Pancreas (tissue), 10 donors: Measurements from ENCODE around the gene HOXC9. TPM values are rescaled to one million over a fixed set of nuclear protein-coding genes. Genes with fewer than 3 reads are reported as not detected.

Source experiments
- ATAC-seq, 4 donors: fragments of 200-7000 bp; cut with Tn5 transposase; one replicate each; pipeline versions ENCODE4 v1.8.0 to v1.9.1; 2020; ENCODE audit warnings: mild to moderate bottlenecking in 4 of 4, moderate library complexity in 4 of 4
- DNase-seq, 6 donors: peaks; one replicate each; pipeline ENCODE4 v3.0.0-alpha.2; 2020
- FAIRE-seq: peaks from 2 replicates; lab custom pipeline; 2012; peaks lifted over from hg19 to GRCh38; lab: Jason Lieb, UNC
- H3K27ac ChIP-seq, 4 donors: fragments of 200-600 bp; sonication (generic); 1 replicate in 3 of 4; 2 replicates in 1 of 4; pipeline versions ENCODE4 v1.5.0 to v1.8.0; 2020
- H3K27me3 ChIP-seq, 4 donors: fragments of 200-600 bp; one replicate each; pipeline ENCODE4 v1.8.0; 2021
- H3K36me3 ChIP-seq, 3 donors: fragments of 200-600 bp; sonication (generic) in 1 of 3; one replicate each; pipeline versions ENCODE4 v1.5.0 to v1.8.0; 2020 to 2021
- H3K4me1 ChIP-seq, 3 donors: fragments of 200-600 bp; one replicate each; pipeline ENCODE4 v1.8.0; 2021
- H3K4me3 ChIP-seq, 4 donors: fragments of 200-600 bp; sonication (generic) in 2 of 4; one replicate each; pipeline versions ENCODE4 v1.5.0 to v1.8.0; 2020 to 2021
- H3K9me3 ChIP-seq, 4 donors: fragments of 200-600 bp; one replicate each; pipeline ENCODE4 v1.8.0; 2021
- WGBS, 2 donors: extraction: QIAGEN DNeasy Blood & Tissue Kit; methylation state at CpG; one replicate each; pipeline ENCODE4 v1.1.7; 2013; 5-methylcytosine and 5-hydroxymethylcytosine counted together
- intact Hi-C, 3 donors: fragments of 100-400 bp; cut with DNase I; formaldehyde crosslinking; loops; one replicate each; pipeline versions ENCODE4 v1.11.1 to v1.14.2; 2022
- polyA plus RNA-seq, 2 donors: library from polyadenylated mRNA; stranded (reverse); fragments of 200-250 nt; gene quantifications; one replicate each; pipeline ENCODE4 v1.2.3, GENCODE V29; 2013
- total RNA-seq, 6 donors: library from RNA; stranded (reverse); fragmentation: NEBNext Ultra II Directional in 4 of 6; extraction: Animal tissue kit (Norgen Biotek cat#: 25700) in 4 of 6; gene quantifications; one replicate each; pipeline versions ENCODE4 v1.2.1 to v1.2.4, GENCODE V29; 2021 to 2023
- TF ChIP-seq, protein P1 (sequence below), 4 donors: fragments of 200-600 bp; sonication (generic) in 3 of 4; IDR thresholded peaks; one replicate each; pipeline versions ENCODE4 v1.5.0 to v1.8.0; 2021; ENCODE audit warnings: antibody characterized with exemption in 4 of 4
- donor health status: healthy with polysubstance abuse.
- donor health status: DM: no; HTN: no; CAD: no; lungs with moderate emphysema.
- donor health status: DM: no; HTN: no; CAD: no.
- donor health status: control.
- donor health status: control.
- donor health status: Bipolar disorder and iron deficiency.
- donor health status: DM: yes; HTN: yes; CAD: no.
- donor health status: DM: no; HTN: no; CAD: no.
- donor health status: DM: no; HTN: no; CAD: no.
- donor health status: DM: yes; HTN: yes; CAD: no.

HOXC9 gene
- total and polyA plus RNA-seq, 8 donors = 0.19 to 0.27 (median 0.26) TPM; not detected in 5

GRCh38 chr12:53988541-53989226 is 11.3 kb upstream of the HOXC9 start:
- peaks cover 0 to 88% (median 19%) of the 10 kb centered on the region in 4 donors for H3K27me3 ChIP-seq
- intact Hi-C loops = no loop called here
- no peak for ATAC-seq
- no peaks in the 10 kb centered on the region for H3K9me3 ChIP-seq
- H3K27ac ChIP-seq = no peak overlapping the region
- no peak for FAIRE-seq
- TF ChIP-seq, protein P1, sequence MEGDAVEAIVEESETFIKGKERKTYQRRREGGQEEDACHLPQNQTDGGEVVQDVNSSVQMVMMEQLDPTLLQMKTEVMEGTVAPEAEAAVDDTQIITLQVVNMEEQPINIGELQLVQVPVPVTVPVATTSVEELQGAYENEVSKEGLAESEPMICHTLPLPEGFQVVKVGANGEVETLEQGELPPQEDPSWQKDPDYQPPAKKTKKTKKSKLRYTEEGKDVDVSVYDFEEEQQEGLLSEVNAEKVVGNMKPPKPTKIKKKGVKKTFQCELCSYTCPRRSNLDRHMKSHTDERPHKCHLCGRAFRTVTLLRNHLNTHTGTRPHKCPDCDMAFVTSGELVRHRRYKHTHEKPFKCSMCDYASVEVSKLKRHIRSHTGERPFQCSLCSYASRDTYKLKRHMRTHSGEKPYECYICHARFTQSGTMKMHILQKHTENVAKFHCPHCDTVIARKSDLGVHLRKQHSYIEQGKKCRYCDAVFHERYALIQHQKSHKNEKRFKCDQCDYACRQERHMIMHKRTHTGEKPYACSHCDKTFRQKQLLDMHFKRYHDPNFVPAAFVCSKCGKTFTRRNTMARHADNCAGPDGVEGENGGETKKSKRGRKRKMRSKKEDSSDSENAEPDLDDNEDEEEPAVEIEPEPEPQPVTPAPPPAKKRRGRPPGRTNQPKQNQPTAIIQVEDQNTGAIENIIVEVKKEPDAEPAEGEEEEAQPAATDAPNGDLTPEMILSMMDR (IDR thresholded peaks at IDR 0.05) = no peak
- H3K4me3 ChIP-seq = no peak overlapping the region
- DNase-seq = no peak
- peaks cover 0 to 19% (median 12%) of the 10 kb centered on the region in 3 donors for H3K4me1 ChIP-seq
- WGBS, 2 donors = 11 to 13% methylated on average over 5 of the region's 5 CpGs
- H3K36me3 ChIP-seq = no peaks in the 10 kb centered on the region

- peaks cover 0 to 23% (median 16%) of the 10 kb centered on the region in 3 donors for H3K4me1 ChIP-seq
- no peaks in the 10 kb centered on the region for H3K36me3 ChIP-seq
- H3K9me3 ChIP-seq = no peaks in the 10 kb centered on the region
- ATAC-seq (no peak), FAIRE-seq (no peak), DNase-seq (no peak)
- TF ChIP-seq, protein P1 (IDR thresholded peaks at IDR 0.05) = no peak
- intact Hi-C loops = no loop called here
- H3K27ac ChIP-seq = no peak overlapping the region
- H3K4me3 ChIP-seq = no peak overlapping the region
- H3K27me3 ChIP-seq = peaks cover 3 to 89% (median 16%) of the 10 kb centered on the region in 4 donors
- 5 to 6% methylated on average over 28 of the region's 28 CpGs for WGBS, 2 donors
These were observed 10.5 kb upstream of the HOXC9 start for GRCh38 chr12:53989227-53990113.

- ATAC-seq = no peak
- intact Hi-C loops = no loop called here
- no peak for DNase-seq
These were observed 9.5 kb upstream of the HOXC9 start for GRCh38 chr12:53990311-53991076.

GRCh38 chr12:53991077-53991460 is 8.9 kb upstream of the HOXC9 start:
- DNase-seq (no peak), FAIRE-seq (no peak), ATAC-seq (no peak)
- intact Hi-C loops = no loop called here
- 4 to 6% methylated on average over 8 of the region's 8 CpGs for WGBS, 2 donors
- TF ChIP-seq, protein P1 (IDR thresholded peaks at IDR 0.05) = no peak
- no peak overlapping the region for H3K4me3 ChIP-seq
- peaks cover 3 to 89% (median 12%) of the 10 kb centered on the region in 4 donors for H3K27me3 ChIP-seq
- H3K9me3 ChIP-seq = no peaks in the 10 kb centered on the region
- peaks cover 0 to 21% (median 18%) of the 10 kb centered on the region in 3 donors for H3K4me1 ChIP-seq
- no peak overlapping the region for H3K27ac ChIP-seq
- no peaks in the 10 kb centered on the region for H3K36me3 ChIP-seq

More at GRCh38 chr12:53990311-53991076, 9.5 kb upstream of the HOXC9 start:
- H3K27me3 ChIP-seq = peaks cover 3 to 89% (median 14%) of the 10 kb centered on the region in 4 donors
- H3K4me3 ChIP-seq = no peak overlapping the region
- TF ChIP-seq, protein P1 (IDR thresholded peaks at IDR 0.05) = no peak
- FAIRE-seq = no peak
- H3K4me1 ChIP-seq = peaks cover 0 to 24% (median 21%) of the 10 kb centered on the region in 3 donors
- WGBS, 2 donors = 5 to 6% methylated on average over 27 of the region's 27 CpGs
- no peaks in the 10 kb centered on the region for H3K9me3 ChIP-seq
- no peaks in the 10 kb centered on the region for H3K36me3 ChIP-seq
- H3K27ac ChIP-seq = no peak overlapping the region
